ENCODE measurements around the gene CEACAM18. TPM values are rescaled to one million over a fixed set of nuclear protein-coding genes. Genes with fewer than 3 reads are reported as not detected.
"Not testable (repeated sequence)": the region's sequence is repeated elsewhere in the genome, so short reads cannot be mapped to it uniquely, and the experiment has no call there.

Gene CEACAM18
- total RNA-seq, 4 donors from 2014 or later = 2.4 to 4.4 (median 2.5) TPM

DNA sequence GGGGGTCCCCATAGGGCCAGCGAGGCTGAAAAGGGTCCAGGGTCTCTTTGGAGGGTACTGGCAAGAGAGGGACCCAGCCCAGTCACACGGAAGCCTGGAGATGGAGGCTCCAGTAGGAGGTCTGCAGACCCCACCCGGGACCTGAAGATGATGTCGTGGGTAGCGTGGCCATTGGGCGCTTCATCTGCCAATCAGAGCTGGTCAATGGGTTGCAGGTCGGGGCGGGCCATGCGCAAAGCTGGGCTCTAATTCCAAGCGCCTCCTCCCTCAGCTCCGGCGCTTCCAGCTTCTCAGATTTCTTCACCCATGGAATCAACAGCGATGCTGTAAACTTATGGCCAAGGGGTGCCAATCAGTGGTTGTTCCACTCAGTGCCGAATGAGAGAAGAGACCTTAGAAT, 12.3 kb downstream of the CEACAM18 start:
- no peaks in the 10 kb centered on the region for H3K27me3 ChIP-seq
- H3K4me3 ChIP-seq = no peak overlapping the region
- peaks cover 0 to 7% (median 0%) of the 10 kb centered on the region in 3 donors for H3K36me3 ChIP-seq
- H3K9me3 ChIP-seq = no peaks in the 10 kb centered on the region
- no peak overlapping the region for H3K27ac ChIP-seq
- H3K4me1 ChIP-seq = no peaks in the 10 kb centered on the region
- DNase-seq = no peak
- TF ChIP-seq, protein P1, sequence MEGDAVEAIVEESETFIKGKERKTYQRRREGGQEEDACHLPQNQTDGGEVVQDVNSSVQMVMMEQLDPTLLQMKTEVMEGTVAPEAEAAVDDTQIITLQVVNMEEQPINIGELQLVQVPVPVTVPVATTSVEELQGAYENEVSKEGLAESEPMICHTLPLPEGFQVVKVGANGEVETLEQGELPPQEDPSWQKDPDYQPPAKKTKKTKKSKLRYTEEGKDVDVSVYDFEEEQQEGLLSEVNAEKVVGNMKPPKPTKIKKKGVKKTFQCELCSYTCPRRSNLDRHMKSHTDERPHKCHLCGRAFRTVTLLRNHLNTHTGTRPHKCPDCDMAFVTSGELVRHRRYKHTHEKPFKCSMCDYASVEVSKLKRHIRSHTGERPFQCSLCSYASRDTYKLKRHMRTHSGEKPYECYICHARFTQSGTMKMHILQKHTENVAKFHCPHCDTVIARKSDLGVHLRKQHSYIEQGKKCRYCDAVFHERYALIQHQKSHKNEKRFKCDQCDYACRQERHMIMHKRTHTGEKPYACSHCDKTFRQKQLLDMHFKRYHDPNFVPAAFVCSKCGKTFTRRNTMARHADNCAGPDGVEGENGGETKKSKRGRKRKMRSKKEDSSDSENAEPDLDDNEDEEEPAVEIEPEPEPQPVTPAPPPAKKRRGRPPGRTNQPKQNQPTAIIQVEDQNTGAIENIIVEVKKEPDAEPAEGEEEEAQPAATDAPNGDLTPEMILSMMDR (IDR thresholded peaks at IDR 0.05) = no peak
- TF ChIP-seq POLR2A (IDR thresholded peaks at IDR 0.05) = no peak

DNA sequence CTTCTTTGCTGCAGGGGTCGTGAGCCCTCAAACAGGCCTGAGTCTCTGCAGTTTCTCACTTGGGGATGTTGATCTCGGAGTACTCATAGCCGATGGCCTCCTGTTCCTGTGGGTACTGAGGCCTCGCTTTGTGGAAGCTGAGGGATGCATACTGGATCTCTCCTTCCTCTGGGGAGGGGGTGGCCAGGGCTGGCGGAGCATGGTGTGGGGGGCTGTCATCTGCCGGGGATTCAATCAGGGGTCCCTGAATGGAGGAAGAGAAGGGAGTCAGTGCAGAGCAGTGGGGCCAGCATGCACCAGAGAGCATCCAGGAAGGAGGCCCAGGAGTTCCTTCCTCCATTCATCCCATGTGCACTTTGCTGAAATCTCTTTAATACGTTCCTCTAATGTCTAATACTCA, 13.2 kb downstream of the CEACAM18 start:
- peaks cover 0 to 7% (median 0%) of the 10 kb centered on the region in 3 donors for H3K36me3 ChIP-seq
- H3K9me3 ChIP-seq = no peaks in the 10 kb centered on the region
- no peak for DNase-seq
- no peaks in the 10 kb centered on the region for H3K27me3 ChIP-seq
- H3K4me3 ChIP-seq = no peak overlapping the region
- no peak overlapping the region for H3K27ac ChIP-seq
- H3K4me1 ChIP-seq = no peaks in the 10 kb centered on the region
- TF ChIP-seq, protein P1 (IDR thresholded peaks at IDR 0.05) = no peak
- TF ChIP-seq POLR2A (IDR thresholded peaks at IDR 0.05) = no peak

DNA sequence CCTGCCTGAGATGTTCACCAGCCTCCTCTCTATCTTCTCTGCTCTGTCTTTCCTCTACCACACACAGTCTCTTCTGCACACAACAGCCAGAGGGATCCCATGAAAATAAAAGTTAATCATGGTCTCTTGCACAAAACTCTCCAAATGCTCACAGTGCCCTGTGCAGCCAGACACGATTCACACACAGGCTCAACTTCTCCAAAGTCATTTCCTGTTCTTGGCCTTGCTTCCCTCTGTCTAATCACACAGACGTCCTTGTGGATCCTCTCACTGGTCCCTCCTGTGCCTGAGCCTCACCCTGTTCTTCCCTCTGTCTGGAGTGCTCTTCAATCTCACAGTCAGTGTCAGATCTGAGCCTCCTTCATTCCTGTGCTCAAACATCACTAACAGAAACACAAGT, 15.4 kb downstream of the CEACAM18 start:
- no peaks in the 10 kb centered on the region for H3K9me3 ChIP-seq
- no peaks in the 10 kb centered on the region for H3K4me1 ChIP-seq
- no peak for DNase-seq
- H3K4me3 ChIP-seq = no peak overlapping the region
- H3K27me3 ChIP-seq = no peaks in the 10 kb centered on the region
- H3K27ac ChIP-seq = no peak overlapping the region
- peaks cover 0 to 7% (median 0%) of the 10 kb centered on the region in 3 donors for H3K36me3 ChIP-seq
- TF ChIP-seq, protein P1 (IDR thresholded peaks at IDR 0.05) = no peak
- TF ChIP-seq POLR2A (IDR thresholded peaks at IDR 0.05) = no peak

DNA sequence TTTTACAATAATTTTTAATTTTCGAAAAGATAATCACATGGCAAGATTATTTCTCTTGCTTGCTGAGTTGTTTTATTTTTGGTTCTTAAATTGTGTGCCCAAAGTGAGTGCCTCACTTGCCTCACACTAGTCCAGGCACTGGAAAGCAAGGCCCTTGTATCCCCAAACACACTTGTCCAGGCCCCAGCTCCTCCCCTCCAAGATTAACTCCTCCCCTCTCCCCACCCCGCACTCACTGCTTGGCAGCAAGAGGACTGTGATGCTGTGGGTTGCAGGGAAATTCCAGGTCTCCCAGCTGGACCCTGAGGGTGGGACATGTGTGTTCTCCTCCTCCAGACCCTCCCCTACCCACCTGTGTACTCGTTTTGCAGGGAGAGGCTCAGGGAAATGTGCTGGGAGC, 19.3 kb downstream of the CEACAM18 start:
- Histone ChIP-seq H3K4me1 (no peaks in the 10 kb centered on the region), H3K27ac (no peak overlapping the region)
- no peak for DNase-seq

DNA sequence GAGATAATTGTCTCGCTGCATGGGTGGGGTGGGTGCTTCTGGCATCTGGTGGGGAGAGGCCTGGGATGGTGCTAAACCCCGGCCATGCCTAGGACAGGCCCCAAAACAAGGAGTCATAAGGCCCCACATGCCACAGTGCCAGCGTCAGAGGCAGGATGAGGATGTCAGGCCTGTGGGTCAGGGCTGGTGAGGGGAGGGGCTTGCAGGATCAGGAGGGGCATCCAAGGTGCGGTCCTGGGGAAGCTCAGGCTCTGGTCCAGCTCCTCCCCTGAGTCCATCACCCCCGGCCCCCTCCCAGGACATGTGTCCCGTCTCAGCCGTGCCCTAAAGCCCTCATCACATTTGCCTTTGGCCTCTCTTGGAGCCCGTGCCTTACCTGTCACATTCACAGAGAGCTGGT, 22.6 kb downstream of the CEACAM18 start:
- not testable (repeated sequence) for DNase-seq, H3K27me3 ChIP-seq

More for the DNA sequence above, 19.3 kb downstream of the CEACAM18 start:
- TF ChIP-seq, protein P1 (IDR thresholded peaks at IDR 0.05) = no peak
- TF ChIP-seq POLR2A (IDR thresholded peaks at IDR 0.05) = no peak
- Histone ChIP-seq H3K4me3 (no peak overlapping the region), H3K9me3 (no peaks in the 10 kb centered on the region), H3K36me3 (no peaks in the 10 kb centered on the region), H3K27me3 (no peaks in the 10 kb centered on the region)

DNA sequence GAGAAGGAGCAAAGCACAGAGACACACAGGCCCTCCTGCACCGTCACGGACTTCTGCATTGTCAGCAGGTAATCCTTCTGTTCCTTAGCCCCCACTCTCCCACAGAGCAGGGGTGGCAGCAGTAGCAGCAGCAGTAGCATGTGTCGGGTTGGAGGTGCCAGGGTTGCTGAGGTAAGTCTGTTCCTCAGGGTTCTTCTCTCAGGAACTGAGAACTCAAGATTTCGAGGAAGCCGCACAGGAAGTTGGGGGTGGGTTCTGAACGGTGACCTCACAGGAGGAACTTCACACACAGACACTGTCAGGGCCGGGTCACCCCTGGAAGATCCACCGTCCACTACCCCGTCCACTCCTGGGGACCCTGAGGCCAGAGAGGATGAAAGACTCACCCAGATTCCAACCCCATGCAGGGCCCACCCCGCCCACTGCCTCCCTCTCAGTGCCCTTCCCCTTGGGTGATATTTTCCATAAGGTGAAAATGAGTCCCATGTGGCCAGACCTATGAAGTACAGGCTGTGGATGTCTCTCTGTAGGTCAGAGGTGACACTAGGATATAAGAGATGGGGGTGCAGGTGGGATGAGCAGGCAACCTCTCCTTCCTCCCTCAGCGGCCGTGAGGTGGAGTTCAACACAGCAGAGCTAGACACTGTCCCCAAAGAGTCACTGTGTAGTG, 23.4 kb downstream of the CEACAM18 start, which contains the start of gene SIGLEC12:
Gene SIGLEC12 (minus strand): TSS at position 207 of the 670 bp plus-strand sequence. CDS start 67 bp downstream, at position 140.
- H3K36me3 ChIP-seq = no peaks in the 10 kb centered on the region
- DNase-seq = peak in 2 of 3 donors; percentile 62 to 68
- H3K9me3 ChIP-seq = no peaks in the 10 kb centered on the region
- TF ChIP-seq POLR2A (IDR thresholded peaks at IDR 0.05) = no peak
- TF ChIP-seq, protein P1 (IDR thresholded peaks at IDR 0.05) = no peak
- no peaks in the 10 kb centered on the region for H3K27me3 ChIP-seq
- no peaks in the 10 kb centered on the region for H3K4me1 ChIP-seq
- peak within 1 kb of the TSS in 2 of 4 donors; percentile 4 to 14 for H3K4me3 ChIP-seq
- peak within 1 kb of the TSS in 1 of 4 donors; percentile 42 for H3K27ac ChIP-seq

More for the DNA sequence above, 22.6 kb downstream of the CEACAM18 start:
- not testable (repeated sequence) for H3K4me1 ChIP-seq, H3K27ac ChIP-seq, H3K4me3 ChIP-seq, H3K9me3 ChIP-seq, H3K36me3 ChIP-seq

All from Peyer's patch (tissue), 4 donors.